HG03108 (cell line): ENCODE measurements around the gene ZIM2.

Experiments used
- ATAC-seq: cut with Tn5 transposase; IDR thresholded peaks from one replicate; pipeline ENCODE4 v1.9.1; 2021; ENCODE audit warnings: moderate library complexity; ENCODE audit not compliant: unreplicated experiment

The ZIM2 gene

GRCh38 chr19:56839652-56840450 is 675 bp downstream of the ZIM2 start:
- no peak for ATAC-seq

GRCh38 chr19:56838909-56839651 is 1.4 kb downstream of the ZIM2 start:
- ATAC-seq, result no peak

- no peak for ATAC-seq
Observed at GRCh38 chr19:56838024-56838908, 2.3 kb downstream of the ZIM2 start.

- no peak for ATAC-seq
Observed at GRCh38 chr19:56837492-56838023, 3.0 kb downstream of the ZIM2 start.

GRCh38 chr19:56837004-56837403 is 3.5 kb downstream of the ZIM2 start:
- ATAC-seq, result no peak

- ATAC-seq, result no peak
Observed at GRCh38 chr19:56836059-56836458, 4.5 kb downstream of the ZIM2 start.

GRCh38 chr19:56835401-56835800 is 5.1 kb downstream of the ZIM2 start:
- ATAC-seq, result no peak

GRCh38 chr19:56834564-56835375 is 5.8 kb downstream of the ZIM2 start:
- no peak for ATAC-seq

- ATAC-seq, result no peak
Observed at GRCh38 chr19:56832352-56832928, 8.1 kb downstream of the ZIM2 start.

GRCh38 chr19:56831255-56831654 is 9.3 kb downstream of the ZIM2 start:
- no peak for ATAC-seq

GRCh38 chr19:56829596-56829995 is 10.9 kb downstream of the ZIM2 start:
- ATAC-seq, result no peak

GRCh38 chr19:56827708-56828107 is 12.8 kb downstream of the ZIM2 start:
- ATAC-seq, result no peak

- no peak for ATAC-seq
Observed at GRCh38 chr19:56823956-56824355, 16.6 kb downstream of the ZIM2 start.

GRCh38 chr19:56823417-56823816 is 17.1 kb downstream of the ZIM2 start:
- ATAC-seq, result no peak

- ATAC-seq, result no peak
Observed at GRCh38 chr19:56822755-56823154, 17.8 kb downstream of the ZIM2 start.

- no peak for ATAC-seq
Observed at GRCh38 chr19:56821675-56822074, 18.9 kb downstream of the ZIM2 start.

GRCh38 chr19:56821209-56821608 is 19.3 kb downstream of the ZIM2 start:
- no peak for ATAC-seq

GRCh38 chr19:56819166-56819565 is 21.4 kb downstream of the ZIM2 start:
- ATAC-seq, result no peak

GRCh38 chr19:56814656-56815055 is 25.9 kb downstream of the ZIM2 start:
- ATAC-seq, result no peak

- no peak for ATAC-seq
Observed at GRCh38 chr19:56813531-56813930, 27.0 kb downstream of the ZIM2 start.
